ENCODE measurements around the gene ZNF423.

Gene ZNF423

DNA sequence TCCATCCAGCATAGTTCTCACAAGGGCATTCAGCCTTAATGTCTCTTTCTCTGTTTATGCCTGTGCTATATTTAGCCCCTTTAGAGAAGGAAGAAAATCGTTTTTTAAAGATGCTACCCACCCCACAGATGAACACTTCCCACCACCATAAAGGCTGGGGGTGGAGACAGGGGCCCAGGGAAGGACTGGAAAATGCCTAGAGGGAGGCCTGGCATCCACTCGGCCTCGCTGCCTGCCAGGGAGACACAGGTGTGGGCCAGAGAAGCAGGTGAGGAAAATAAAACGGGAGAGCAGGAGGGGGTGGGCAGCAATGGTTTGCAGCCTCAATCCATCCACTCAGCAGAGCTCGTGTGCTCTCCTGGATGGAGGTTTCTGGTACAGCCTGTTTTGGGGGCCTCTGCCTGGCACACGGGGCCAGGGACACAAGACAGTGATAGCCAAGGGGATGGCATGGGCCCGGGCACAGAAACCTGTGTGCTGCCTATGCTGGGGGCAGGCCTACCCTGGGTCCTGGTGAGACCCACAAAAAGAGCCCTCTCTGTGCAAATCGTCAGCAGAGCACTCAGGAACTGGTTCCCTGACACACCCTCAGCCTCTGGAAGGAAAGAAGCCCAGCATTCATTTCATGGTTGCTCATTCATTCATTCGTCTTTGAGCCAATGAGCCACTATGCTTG, 360.9 kb downstream of the ZNF423 start:
- H3K4me3 ChIP-seq (ENCODE audit: low read depth, low read length), result no peak overlapping the region
- TF ChIP-seq CTCF (IDR thresholded peaks at IDR 0.05; ENCODE audit: low read depth, low read length, missing control alignments), result no peak
- no peak for DNase-seq (ENCODE audit: low read depth)

GRCh38 chr16:49494474-49494873, 361.4 kb downstream of the ZNF423 start:
- no peak for TF ChIP-seq CTCF (IDR thresholded peaks at IDR 0.05; ENCODE audit: low read depth, low read length, missing control alignments)
- no peak for DNase-seq (ENCODE audit: low read depth)

DNA sequence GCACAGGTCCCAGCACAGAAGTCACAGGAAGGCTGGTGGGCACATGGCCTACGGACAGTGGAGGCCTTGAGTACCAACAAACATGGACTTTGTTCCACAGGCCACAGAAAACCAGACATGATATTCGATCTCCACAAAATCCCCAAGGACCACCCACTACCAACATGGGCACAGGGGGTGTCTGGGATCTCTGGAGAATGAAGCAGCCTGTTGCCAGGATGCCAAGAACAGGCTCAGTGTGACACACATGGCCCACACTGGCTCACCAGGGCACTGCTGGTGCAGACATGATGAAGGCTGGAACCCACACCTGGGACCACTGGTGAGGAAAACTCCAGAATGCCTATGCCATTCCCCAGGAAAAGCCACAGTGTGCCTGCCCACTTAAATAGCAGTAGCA, 362.1 kb downstream of the ZNF423 start:
- H3K4me3 ChIP-seq (ENCODE audit: low read depth, low read length), result no peak overlapping the region
- no peak for DNase-seq (ENCODE audit: low read depth)
- TF ChIP-seq CTCF (IDR thresholded peaks at IDR 0.05; ENCODE audit: low read depth, low read length, missing control alignments), result no peak

More at GRCh38 chr16:49494474-49494873, 361.4 kb downstream of the ZNF423 start:
- H3K4me3 ChIP-seq (ENCODE audit: low read depth, low read length), result no peak overlapping the region

GRCh38 chr16:49492896-49493626, 362.9 kb downstream of the ZNF423 start:
- TF ChIP-seq CTCF (IDR thresholded peaks at IDR 0.05; ENCODE audit: low read depth, low read length, missing control alignments), result no peak
- DNase-seq (ENCODE audit: low read depth), result no peak
- H3K4me3 ChIP-seq (ENCODE audit: low read depth, low read length), result no peak overlapping the region

- DNase-seq (ENCODE audit: low read depth), result no peak
- peak; percentile 85 for TF ChIP-seq CTCF (IDR thresholded peaks at IDR 0.05; ENCODE audit: low read depth, low read length, missing control alignments)
- H3K4me3 ChIP-seq (ENCODE audit: low read depth, low read length), result no peak overlapping the region
These were observed 363.8 kb downstream of the ZNF423 start for GRCh38 chr16:49491771-49492761.

DNA sequence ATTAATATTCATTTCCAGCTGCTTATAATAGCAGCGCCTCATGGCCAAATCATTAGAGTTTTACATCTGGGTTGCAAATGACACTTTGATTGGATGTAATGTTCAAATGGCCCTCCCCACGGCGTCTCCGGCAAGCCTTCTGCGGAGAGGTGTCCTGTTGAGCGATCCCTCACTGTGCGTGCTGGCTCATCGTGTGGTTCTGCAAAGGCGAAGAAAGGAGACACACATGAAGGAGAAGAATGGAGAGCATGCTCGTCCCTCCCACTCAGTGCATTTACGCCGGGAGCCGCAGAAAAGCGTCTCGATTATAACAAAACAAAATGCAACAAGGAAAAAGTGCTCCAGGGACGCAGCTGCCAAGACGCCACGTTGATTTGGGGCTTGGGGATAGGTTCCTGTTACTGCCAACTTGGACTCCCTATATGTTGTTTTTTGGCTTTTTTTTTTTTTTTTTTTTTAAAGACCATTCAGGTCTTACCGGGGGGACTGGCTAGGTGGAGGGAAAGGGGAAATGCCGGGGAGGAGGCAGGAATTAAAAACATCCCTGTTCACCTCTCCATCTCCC, 364.7 kb downstream of the ZNF423 start:
- H3K4me3 ChIP-seq (ENCODE audit: low read depth, low read length), result no peak overlapping the region
- no peak for TF ChIP-seq CTCF (IDR thresholded peaks at IDR 0.05; ENCODE audit: low read depth, low read length, missing control alignments)
- DNase-seq (ENCODE audit: low read depth), result no peak

All from GM12864 (cell line).